ENCODE data around the gene KCNMB1. TPM values are rescaled to one million over a fixed set of nuclear protein-coding genes. Genes with fewer than 3 reads are reported as not detected.
A peak's percentile ranks its signal among the peaks of the same experiment; 100 is the strongest.

The KCNMB1 gene
- total RNA-seq, 1 donor from 2014 or later: 2.5 TPM

DNA sequence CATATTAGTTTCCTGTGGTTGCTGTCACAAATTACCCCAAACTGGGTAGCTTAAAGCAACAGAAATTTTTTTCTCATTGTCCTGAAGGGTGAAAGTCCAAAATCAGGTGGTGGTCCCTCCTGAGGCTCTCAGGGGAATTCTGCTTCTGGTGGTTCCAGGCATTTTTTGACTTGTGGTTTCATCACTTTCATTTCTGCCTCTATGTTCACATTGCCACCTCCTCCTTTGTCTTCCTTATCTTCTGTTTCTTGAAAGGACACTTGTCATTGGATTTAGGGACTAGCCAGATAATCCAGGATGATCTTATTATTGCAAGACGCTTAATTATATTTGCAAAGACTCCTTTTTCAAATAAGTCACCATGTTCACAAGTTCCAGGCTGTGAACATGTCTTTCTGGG, 43.2 kb downstream of the KCNMB1 start:
- Histone ChIP-seq H3K27ac (no peak overlapping the region), H3K4me3 (no peak overlapping the region), H3K4me1 (peaks cover 14% of the 10 kb centered on the region), H3K36me3 (no peaks in the 10 kb centered on the region), H3K27me3 (ENCODE audit: low read depth) (peaks cover 10% of the 10 kb centered on the region), H3K9me3 (no peaks in the 10 kb centered on the region)
- ATAC-seq (no peak), DNase-seq (no peak)
- intact Hi-C loops (cut with DNase I): no loop called here
- TF ChIP-seq, protein P1, sequence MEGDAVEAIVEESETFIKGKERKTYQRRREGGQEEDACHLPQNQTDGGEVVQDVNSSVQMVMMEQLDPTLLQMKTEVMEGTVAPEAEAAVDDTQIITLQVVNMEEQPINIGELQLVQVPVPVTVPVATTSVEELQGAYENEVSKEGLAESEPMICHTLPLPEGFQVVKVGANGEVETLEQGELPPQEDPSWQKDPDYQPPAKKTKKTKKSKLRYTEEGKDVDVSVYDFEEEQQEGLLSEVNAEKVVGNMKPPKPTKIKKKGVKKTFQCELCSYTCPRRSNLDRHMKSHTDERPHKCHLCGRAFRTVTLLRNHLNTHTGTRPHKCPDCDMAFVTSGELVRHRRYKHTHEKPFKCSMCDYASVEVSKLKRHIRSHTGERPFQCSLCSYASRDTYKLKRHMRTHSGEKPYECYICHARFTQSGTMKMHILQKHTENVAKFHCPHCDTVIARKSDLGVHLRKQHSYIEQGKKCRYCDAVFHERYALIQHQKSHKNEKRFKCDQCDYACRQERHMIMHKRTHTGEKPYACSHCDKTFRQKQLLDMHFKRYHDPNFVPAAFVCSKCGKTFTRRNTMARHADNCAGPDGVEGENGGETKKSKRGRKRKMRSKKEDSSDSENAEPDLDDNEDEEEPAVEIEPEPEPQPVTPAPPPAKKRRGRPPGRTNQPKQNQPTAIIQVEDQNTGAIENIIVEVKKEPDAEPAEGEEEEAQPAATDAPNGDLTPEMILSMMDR (IDR thresholded peaks at IDR 0.05): no peak

DNA sequence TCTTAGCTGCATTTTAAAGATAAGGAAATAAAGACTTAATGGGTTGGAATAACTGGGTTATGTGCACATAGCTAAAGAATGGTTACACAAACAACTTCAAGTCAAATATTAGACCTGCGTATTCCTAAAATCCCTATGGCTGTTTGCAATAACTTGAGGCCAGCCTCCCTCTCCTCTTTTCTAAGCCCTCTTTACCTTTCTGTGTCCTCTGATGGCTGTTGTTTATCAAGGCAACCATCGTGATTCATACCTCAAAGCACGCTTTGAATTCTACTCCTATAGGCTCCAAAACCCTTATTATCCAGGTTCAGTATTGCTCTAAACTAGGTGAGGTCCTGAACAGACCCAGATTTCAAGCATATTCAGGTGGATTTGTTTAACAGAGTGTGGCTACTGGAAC, 46.0 kb downstream of the KCNMB1 start:
- TF ChIP-seq, protein P1 (IDR thresholded peaks at IDR 0.05): no peak
- no peak overlapping the region for H3K27ac ChIP-seq
- H3K4me3 ChIP-seq: no peak overlapping the region
- DNase-seq (no peak), ATAC-seq (peak in 1 of 2 donors; percentile 67)
- no peaks in the 10 kb centered on the region for H3K36me3 ChIP-seq
- no peaks in the 10 kb centered on the region for H3K27me3 ChIP-seq (ENCODE audit: low read depth)
- H3K9me3 ChIP-seq: no peaks in the 10 kb centered on the region
- H3K4me1 ChIP-seq: peaks cover 9% of the 10 kb centered on the region
- intact Hi-C loops (cut with DNase I): no loop called here

DNA sequence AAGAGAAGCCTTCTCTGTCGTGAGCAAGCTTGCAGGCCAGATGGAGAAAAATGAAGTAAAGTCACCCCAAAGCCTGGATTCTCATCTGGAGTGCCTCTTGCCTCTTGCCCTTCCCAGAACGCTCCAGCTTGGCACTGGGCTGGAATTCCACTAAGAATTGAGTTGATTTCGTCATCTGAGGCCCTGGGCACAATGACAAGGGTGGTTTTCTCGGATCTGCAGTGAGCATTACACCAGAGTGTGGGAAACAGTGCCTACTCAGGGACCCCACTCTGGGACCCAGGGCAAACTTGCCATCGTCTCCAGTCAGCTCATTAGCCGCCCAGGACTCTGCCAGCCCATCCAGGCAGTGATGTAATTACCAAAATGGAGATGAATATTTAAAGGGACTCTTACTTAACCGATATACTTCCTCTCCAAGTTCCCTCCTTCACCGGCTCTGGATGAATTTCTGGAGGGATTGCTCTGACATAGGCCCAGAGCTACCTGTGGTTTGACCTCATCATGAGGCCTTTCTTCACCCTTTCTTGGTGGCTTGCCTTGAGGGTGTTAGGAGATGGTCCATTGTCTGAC, 46.9 kb downstream of the KCNMB1 start:
- H3K4me1 ChIP-seq: peaks cover 13% of the 10 kb centered on the region
- no peaks in the 10 kb centered on the region for H3K9me3 ChIP-seq
- no peaks in the 10 kb centered on the region for H3K36me3 ChIP-seq
- no peak overlapping the region for H3K4me3 ChIP-seq
- TF ChIP-seq, protein P1 (IDR thresholded peaks at IDR 0.05): no peak
- no peaks in the 10 kb centered on the region for H3K27me3 ChIP-seq (ENCODE audit: low read depth)
- no peak overlapping the region for H3K27ac ChIP-seq
- peak; percentile 41 to 67 for ATAC-seq
- DNase-seq: no peak
- intact Hi-C loops (cut with DNase I): no loop called here

DNA sequence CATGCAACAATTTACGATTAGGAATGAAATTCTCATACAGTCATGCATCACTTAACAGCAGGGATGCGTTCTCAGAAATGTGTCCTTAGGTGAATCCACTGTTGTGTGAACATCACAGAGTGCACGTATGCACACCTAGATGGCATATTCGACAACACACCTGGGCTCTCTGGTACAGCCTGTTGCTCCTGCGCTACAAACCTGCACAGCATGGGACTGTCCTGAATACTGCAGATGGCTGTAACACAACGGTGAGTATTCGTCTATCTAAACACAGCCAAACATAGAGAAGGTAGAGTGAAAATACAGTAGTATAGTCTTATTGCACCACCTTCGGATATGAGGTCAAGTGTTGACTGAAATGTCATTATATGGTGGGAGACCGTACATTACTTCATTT, 47.6 kb downstream of the KCNMB1 start:
- intact Hi-C loops (cut with DNase I): no loop called here
- Histone ChIP-seq H3K27ac (no peak overlapping the region), H3K36me3 (no peaks in the 10 kb centered on the region), H3K9me3 (no peaks in the 10 kb centered on the region), H3K27me3 (ENCODE audit: low read depth) (no peaks in the 10 kb centered on the region), H3K4me3 (no peak overlapping the region), H3K4me1 (peaks cover 20% of the 10 kb centered on the region)
- no peak for DNase-seq
- ATAC-seq: no peak
- TF ChIP-seq, protein P1 (IDR thresholded peaks at IDR 0.05): no peak

DNA sequence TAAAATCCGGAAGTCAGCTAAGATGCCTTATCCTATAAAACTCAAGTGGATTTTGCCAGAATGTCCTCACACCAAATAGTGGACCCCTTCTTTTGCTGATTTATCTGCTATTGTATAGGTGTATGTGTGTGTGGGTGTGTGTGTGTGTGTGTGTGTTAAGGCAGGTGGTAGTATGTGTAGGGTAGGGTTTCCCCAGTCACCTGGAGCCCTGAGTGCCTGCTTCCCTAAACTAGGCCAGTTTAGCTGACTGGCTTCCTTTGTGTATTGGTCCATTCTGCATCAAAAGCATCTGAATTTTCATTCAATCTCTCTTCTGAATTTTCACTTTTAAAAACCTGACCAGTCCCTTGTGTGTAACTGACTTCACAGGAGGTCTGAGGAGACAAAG, 49.4 kb downstream of the KCNMB1 start:
- no peaks in the 10 kb centered on the region for H3K36me3 ChIP-seq
- H3K9me3 ChIP-seq: no peaks in the 10 kb centered on the region
- ATAC-seq (no peak), DNase-seq (no peak)
- no peak overlapping the region for H3K4me3 ChIP-seq
- TF ChIP-seq, protein P1 (IDR thresholded peaks at IDR 0.05): no peak
- no peak overlapping the region for H3K27ac ChIP-seq
- no peaks in the 10 kb centered on the region for H3K27me3 ChIP-seq (ENCODE audit: low read depth)
- intact Hi-C loops (cut with DNase I): no loop called here
- peaks cover 35% of the 10 kb centered on the region for H3K4me1 ChIP-seq
